Natural killer cell (primary cell): Measurements from ENCODE around the gene PCDH9. TPM values are rescaled to one million over a fixed set of nuclear protein-coding genes. Genes with fewer than 3 reads are reported as not detected.

Experiments
- ATAC-seq, 3 donors: fragments of 150-1000 bp in 2 of 3; fragments of 200-7000 bp in 1 of 3; cut with Tn5 transposase; 1 replicate in 1 of 3; 2 replicates in 2 of 3; pipeline ENCODE4 v1.10.0; 2021; ENCODE audit warnings: mild to moderate bottlenecking in 2 of 3, moderate library complexity in 2 of 3
- DNase-seq, 2 donors: peaks; one replicate each; pipeline versions ENCODE4 v3.0.0 to v3.0.0-alpha.2; 2013 to 2021; ENCODE audit warnings: mixed read lengths in 1 of 2
- H3K27ac ChIP-seq: one replicate; pipeline ENCODE4 v1.5.1; 2013; ENCODE audit warnings: mild to moderate bottlenecking, low read length
- H3K27me3 ChIP-seq: one replicate; pipeline ENCODE4 v1.6.1; 2013; ENCODE audit warnings: low read length; ENCODE audit not compliant: control insufficient read depth, insufficient read depth
- H3K36me3 ChIP-seq: one replicate; pipeline ENCODE4 v1.6.1; 2013; ENCODE audit warnings: low read length; ENCODE audit not compliant: control insufficient read depth, insufficient read depth
- H3K4me1 ChIP-seq: one replicate; pipeline ENCODE4 v1.6.1; 2013; ENCODE audit warnings: low read length; ENCODE audit not compliant: control insufficient read depth, insufficient read depth
- H3K4me3 ChIP-seq: one replicate; pipeline ENCODE4 v1.5.1; 2013; ENCODE audit warnings: low read length
- H3K9me3 ChIP-seq: one replicate; pipeline ENCODE4 v1.6.1; 2013; ENCODE audit warnings: low read length; ENCODE audit not compliant: control insufficient read depth, insufficient read depth
- H3K27ac Mint-ChIP-seq, 2 donors: one replicate each; pipeline ENCODE4 v1.8.0; 2022; ENCODE audit warnings: mild to moderate bottlenecking in 2 of 2, mixed read lengths in 2 of 2, moderate library complexity in 1 of 2
- H3K27me3 Mint-ChIP-seq, 2 donors: one replicate each; pipeline ENCODE4 v1.8.0; 2022; ENCODE audit warnings: low read depth in 2 of 2, mixed read lengths in 2 of 2
- H3K36me3 Mint-ChIP-seq: one replicate; pipeline ENCODE4 v1.8.0; 2022; ENCODE audit warnings: mixed read lengths
- H3K4me1 Mint-ChIP-seq, 2 donors: one replicate each; pipeline ENCODE4 v1.8.0; 2022; ENCODE audit warnings: mixed read lengths in 2 of 2
- H3K4me3 Mint-ChIP-seq: one replicate; pipeline ENCODE4 v1.8.0; 2022; ENCODE audit warnings: mild to moderate bottlenecking, moderate library complexity, mixed read lengths
- H3K9me3 Mint-ChIP-seq, 2 donors: one replicate each; pipeline ENCODE4 v1.8.0; 2022; ENCODE audit warnings: mixed read lengths in 2 of 2
- WGBS: methylation state at CpG from one replicate; pipeline ENCODE4 v1.1.7; 2013; ENCODE audit warnings: missing lambda C conversion rate; ENCODE audit not compliant: insufficient coverage; 5-methylcytosine and 5-hydroxymethylcytosine counted together
- intact Hi-C: fragments of 100-400 bp; cut with micrococcal nuclease; formaldehyde crosslinking; loops from one replicate; pipeline ENCODE4 v1.14.2; 2022
- total RNA-seq, 4 donors: library from RNA; stranded (reverse); fragments of 120-200 nt in 1 of 4; gene quantifications; one replicate each; pipeline versions ENCODE4 v1.2.3 to v1.2.4, GENCODE V29; 2013 to 2022
- TF ChIP-seq, protein P1 (sequence below): fragments of 200-600 bp; IDR thresholded peaks from one replicate; pipeline ENCODE4 v1.8.0; 2022; ENCODE audit warnings: antibody characterized with exemption

Gene PCDH9
- total RNA-seq, 3 donors from 2014 or later (not counting 1 experiment from before 2014, with no cell fraction given): 0.43 to 1.5 (median 0.68) TPM

GRCh38 chr13:66951426-66951825 lies 278.7 kb downstream of the PCDH9 start:
- Mint-ChIP-seq H3K36me3 (no peaks in the 10 kb centered on the region), H3K27me3 (no peaks in the 10 kb centered on the region)
- intact Hi-C loops: no loop called here

GRCh38 chr13:66950666-66951065 lies 279.5 kb downstream of the PCDH9 start:
- H3K36me3 ChIP-seq: no peaks in the 10 kb centered on the region
- no peak overlapping the region for H3K4me3 ChIP-seq
- no peaks in the 10 kb centered on the region for H3K27me3 ChIP-seq
- ATAC-seq (no peak), DNase-seq (no peak)
- no peak overlapping the region for H3K27ac ChIP-seq
- Mint-ChIP-seq H3K9me3 (peaks cover 2 to 3% of the 10 kb centered on the region in 2 donors), H3K4me1 (no peaks in the 10 kb centered on the region), H3K27ac (no peak overlapping the region), H3K36me3 (no peaks in the 10 kb centered on the region), H3K27me3 (no peaks in the 10 kb centered on the region), H3K4me3 (no peak overlapping the region)
- intact Hi-C loops: no loop called here
- no peaks in the 10 kb centered on the region for H3K9me3 ChIP-seq
- H3K4me1 ChIP-seq: no peaks in the 10 kb centered on the region
- TF ChIP-seq, protein P1, sequence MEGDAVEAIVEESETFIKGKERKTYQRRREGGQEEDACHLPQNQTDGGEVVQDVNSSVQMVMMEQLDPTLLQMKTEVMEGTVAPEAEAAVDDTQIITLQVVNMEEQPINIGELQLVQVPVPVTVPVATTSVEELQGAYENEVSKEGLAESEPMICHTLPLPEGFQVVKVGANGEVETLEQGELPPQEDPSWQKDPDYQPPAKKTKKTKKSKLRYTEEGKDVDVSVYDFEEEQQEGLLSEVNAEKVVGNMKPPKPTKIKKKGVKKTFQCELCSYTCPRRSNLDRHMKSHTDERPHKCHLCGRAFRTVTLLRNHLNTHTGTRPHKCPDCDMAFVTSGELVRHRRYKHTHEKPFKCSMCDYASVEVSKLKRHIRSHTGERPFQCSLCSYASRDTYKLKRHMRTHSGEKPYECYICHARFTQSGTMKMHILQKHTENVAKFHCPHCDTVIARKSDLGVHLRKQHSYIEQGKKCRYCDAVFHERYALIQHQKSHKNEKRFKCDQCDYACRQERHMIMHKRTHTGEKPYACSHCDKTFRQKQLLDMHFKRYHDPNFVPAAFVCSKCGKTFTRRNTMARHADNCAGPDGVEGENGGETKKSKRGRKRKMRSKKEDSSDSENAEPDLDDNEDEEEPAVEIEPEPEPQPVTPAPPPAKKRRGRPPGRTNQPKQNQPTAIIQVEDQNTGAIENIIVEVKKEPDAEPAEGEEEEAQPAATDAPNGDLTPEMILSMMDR: no peak

More at GRCh38 chr13:66951426-66951825, 278.7 kb downstream of the PCDH9 start:
- Histone ChIP-seq H3K36me3 (no peaks in the 10 kb centered on the region), H3K27me3 (no peaks in the 10 kb centered on the region), H3K4me3 (no peak overlapping the region), H3K9me3 (no peaks in the 10 kb centered on the region), H3K27ac (no peak overlapping the region), H3K4me1 (no peaks in the 10 kb centered on the region)
- Mint-ChIP-seq H3K4me1 (no peaks in the 10 kb centered on the region), H3K4me3 (no peak overlapping the region), H3K9me3 (peaks cover 2 to 3% of the 10 kb centered on the region in 2 donors), H3K27ac (no peak overlapping the region)
- WGBS: no CpG with 5 or more reads among the region's 2 CpGs
- TF ChIP-seq, protein P1: no peak
- ATAC-seq (no peak), DNase-seq (no peak)

DNA sequence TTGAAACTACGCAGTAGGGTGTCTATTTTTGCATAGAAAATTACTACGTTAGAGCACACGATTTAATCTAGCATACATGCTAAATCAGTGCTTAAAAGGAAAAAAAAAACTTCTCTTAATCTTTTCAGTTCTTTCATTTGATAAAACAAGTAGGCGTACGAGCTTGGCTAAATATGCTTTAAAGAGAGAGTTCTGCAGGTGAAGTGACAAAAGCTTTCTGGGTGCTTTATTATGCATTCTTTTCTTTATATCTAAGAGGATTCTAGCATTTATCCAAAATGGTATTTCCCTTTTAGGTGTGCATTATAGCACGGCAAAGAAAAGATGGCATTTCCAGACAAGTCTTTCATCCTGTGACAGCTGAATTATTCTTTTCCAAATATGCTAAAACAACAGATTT lies 281.2 kb downstream of the PCDH9 start:
- WGBS: 85% methylated on average over 4 of the region's 6 CpGs
- Histone ChIP-seq H3K9me3 (no peaks in the 10 kb centered on the region), H3K36me3 (no peaks in the 10 kb centered on the region), H3K27ac (no peak overlapping the region), H3K27me3 (no peaks in the 10 kb centered on the region), H3K4me3 (no peak overlapping the region), H3K4me1 (no peaks in the 10 kb centered on the region)
- no peaks in the 10 kb centered on the region for H3K4me1 Mint-ChIP-seq
- no peak for ATAC-seq
- no peaks in the 10 kb centered on the region for H3K27me3 Mint-ChIP-seq
- H3K27ac Mint-ChIP-seq: no peak overlapping the region
- DNase-seq: no peak
- TF ChIP-seq, protein P1: no peak
- H3K36me3 Mint-ChIP-seq: no peaks in the 10 kb centered on the region
- H3K9me3 Mint-ChIP-seq: peaks cover 4 to 5% of the 10 kb centered on the region in 2 donors
- intact Hi-C loops: no loop called here
- no peak overlapping the region for H3K4me3 Mint-ChIP-seq

DNA sequence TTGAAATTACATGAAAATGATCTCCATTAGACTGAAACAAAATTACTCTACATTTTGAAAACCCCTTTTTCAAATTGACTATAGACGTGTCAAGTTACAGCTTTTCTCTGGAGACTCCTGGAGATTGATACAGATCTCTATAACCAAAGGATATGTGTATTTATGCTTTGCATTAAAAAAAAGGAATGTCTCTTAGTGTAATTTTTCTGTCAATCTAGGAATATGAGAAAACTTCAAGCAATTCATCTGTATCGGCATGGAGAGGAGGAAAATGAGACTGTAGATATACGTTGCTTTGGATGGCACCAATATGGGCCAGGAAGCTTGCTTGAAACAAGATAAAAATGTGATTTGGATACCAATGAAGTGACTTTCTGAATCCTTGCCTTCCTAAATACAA lies 286.6 kb downstream of the PCDH9 start:
- no peaks in the 10 kb centered on the region for H3K9me3 ChIP-seq
- H3K9me3 Mint-ChIP-seq: peaks cover 2 to 11% of the 10 kb centered on the region in 2 donors
- H3K27me3 Mint-ChIP-seq: no peaks in the 10 kb centered on the region
- H3K27ac Mint-ChIP-seq: no peak overlapping the region
- H3K27me3 ChIP-seq: no peaks in the 10 kb centered on the region
- TF ChIP-seq, protein P1: no peak
- no peaks in the 10 kb centered on the region for H3K4me1 Mint-ChIP-seq
- 92% methylated on average over 2 of the region's 3 CpGs for WGBS
- ATAC-seq (no peak), DNase-seq (no peak)
- H3K4me1 ChIP-seq: no peaks in the 10 kb centered on the region
- no peak overlapping the region for H3K4me3 Mint-ChIP-seq
- intact Hi-C loops: no loop called here
- H3K4me3 ChIP-seq: no peak overlapping the region
- H3K36me3 ChIP-seq: no peaks in the 10 kb centered on the region
- H3K36me3 Mint-ChIP-seq: no peaks in the 10 kb centered on the region
- H3K27ac ChIP-seq: no peak overlapping the region
